NCI-H1694 (cell line): Measurements from ENCODE around the gene ABCE1.
A peak's percentile ranks its signal among the peaks of the same experiment; 100 is the strongest.

Experiments used
- DNase-seq: peaks from one replicate; lab custom pipeline; 2025; lab: John Stamatoyannopoulos, UW

ABCE1 gene

DNA sequence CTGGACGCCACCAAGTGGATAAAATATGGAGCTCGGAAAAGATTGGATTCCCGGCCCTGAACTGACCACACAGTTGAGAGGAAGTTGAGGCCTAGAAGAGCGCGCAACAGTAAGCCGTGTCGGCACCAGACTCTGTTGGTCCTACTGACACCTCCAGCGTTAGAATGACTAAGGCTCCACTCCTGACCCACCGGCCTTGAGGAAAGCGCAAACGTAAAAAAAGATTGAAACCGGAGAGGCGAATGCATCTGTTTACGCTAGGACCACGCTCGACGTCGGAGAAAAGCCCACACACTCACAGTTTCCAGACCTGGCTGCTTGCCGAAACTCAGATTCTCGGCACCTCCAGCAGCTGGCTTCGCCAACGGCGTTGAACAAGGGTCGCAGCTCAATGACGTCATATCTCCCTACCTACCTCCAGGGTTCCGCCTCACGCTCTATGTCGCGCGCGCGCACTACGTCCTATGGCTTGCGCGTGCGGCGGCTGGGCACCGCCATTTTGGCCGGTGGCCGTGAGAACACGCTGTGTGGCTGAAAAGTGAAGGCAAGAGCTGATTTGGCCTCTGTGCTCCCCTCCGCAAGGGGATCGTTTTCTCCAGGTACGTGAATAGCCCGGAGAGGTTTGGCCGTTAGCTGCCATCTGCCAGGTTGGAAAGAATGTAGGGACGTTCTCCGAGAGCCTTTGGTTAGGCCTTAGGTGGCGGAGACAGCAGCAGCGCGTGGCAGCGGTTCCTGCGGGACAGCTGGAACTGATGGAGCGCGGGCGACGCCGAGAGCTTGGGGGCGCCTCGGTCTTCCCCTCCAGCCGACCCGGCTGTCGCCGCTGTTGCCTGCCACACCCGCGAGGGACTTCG lies at the start of gene ABCE1, which contains the start of gene ANAPC10:
Gene ABCE1, plus strand, starts transcription at position 491 of the 854 bp plus-strand sequence. CDS start 6,102 bp downstream, outside the sequence.
Gene ANAPC10, minus strand, starts transcription at position 376 of the 854 bp plus-strand sequence. CDS start 2,097 bp downstream, outside the sequence.
- peak; percentile 95 for DNase-seq

DNA sequence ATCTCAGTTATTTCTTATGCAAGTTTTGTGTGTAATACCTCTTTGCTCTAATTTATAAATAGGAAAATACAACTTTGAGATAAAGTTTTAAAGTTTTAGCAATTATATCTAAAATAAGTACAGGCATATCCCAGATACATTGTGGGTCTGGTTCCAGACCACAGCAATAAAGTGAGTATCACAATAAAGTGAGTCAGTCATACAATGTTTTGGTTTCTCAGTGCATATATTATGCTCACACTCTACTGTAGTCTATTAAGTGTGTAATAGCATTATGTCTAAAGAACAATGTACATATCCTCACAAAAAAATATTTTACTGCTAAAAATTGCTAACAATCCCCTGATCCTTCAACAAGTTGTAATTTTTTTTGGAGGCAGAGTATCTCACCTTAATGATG lies 49.3 kb upstream of the ABCE1 start:
- no peak for DNase-seq

DNA sequence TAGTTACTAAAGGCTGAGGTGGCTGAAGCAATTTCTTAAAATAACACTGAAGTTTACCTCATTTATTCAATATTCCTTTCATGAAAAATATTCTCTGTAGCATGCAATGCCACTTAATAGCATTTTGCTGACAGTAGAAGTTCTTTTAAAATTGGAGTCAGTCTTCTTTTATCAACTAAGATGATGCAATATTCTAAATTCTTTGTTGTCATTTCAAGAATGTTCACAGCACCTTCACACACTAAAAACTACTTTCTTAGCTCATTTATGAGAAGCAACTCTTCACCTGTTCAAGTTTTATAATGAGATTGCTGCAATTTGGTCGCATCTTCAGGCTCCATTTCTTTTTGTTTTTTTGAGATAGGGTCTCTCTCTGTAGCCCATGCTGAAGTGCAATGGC lies 48.9 kb upstream of the ABCE1 start:
- no peak for DNase-seq

DNA sequence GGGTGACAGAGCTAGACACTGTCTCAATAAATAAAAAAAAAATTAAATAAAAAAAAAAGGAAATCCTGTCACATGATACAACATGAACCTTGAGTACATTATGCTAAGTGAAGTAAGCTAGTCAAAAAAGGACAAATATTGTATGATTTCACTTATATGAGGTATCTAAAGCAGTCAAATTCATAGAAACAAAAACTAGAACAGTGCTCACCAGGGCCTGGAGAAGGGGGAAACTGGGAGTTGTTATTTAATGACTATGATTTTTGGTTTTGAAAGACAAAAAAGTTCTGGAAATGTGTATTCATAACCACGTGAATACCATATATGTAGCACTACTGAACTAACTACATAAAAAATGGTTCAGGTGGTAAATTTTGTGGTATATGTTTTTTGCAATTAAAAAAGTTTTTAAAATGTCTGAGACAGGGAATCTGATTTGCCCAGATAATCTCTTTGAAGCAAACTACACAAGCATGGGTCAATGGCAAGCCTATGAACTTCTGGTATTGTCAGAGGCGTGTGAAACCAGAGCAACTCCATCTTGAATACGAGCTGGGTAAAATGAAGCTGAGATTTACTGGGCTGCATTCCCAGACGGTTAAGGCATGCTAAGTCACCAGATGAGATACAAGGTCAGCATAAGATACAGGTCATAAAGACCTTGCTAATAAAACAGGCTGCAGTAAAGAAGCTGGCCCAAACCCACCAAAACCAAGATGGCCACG lies 42.4 kb upstream of the ABCE1 start:
- no peak for DNase-seq

DNA sequence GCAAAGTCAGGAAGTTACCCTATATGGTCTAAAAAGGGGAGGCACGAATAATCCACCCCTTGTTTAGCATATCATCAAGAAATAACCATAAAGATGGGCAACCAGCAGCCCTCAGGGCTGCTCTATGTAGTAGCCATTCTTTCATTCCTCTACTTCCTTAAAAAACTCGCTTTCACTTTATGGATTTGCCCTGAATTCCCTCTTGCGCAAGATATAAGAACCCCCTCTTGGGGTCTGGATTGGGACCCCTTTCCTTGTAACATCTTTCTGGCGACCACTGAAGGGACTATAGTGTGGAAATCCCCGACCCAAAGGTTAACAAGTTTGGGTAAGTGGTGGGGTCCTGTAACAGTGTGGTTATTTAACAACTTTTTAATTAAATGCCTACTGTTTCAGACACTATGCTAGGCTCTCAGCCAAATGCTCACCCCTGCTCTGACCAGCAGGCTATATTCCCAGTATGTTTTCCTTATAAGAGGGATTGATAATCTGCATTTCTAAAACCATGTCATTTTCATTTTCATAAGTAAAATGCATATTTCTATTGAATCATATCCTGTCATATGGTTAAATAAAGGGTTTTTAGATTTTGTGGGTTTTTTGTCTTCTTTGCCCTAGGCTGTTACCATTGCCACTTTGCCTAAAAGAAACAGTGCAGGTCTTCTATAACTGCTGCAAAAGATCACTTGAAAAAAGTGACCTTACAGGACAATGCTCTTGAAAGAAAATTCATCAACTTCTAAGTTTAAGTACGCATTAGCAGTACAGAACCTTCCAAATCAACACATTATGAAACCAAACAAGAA lies 41.6 kb upstream of the ABCE1 start:
- DNase-seq = no peak

DNA sequence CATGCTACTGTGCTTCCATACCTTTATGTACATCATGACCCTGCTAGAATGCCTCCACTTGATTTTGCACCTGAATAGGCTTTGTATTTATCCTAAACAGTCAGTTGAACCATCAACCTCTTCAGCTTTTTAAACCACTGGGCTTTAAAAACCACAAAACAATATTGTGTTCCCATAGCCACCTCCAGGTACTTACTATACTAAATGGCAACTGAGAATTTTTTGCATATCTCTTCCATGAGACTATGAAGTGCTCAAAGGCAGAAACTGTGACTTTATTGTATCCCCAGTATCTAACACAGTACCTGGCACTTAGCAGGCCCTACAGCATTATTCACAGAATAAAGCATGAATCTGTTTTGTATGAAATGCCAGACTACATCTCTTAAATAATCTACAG lies 39.9 kb upstream of the ABCE1 start:
- DNase-seq = no peak

DNA sequence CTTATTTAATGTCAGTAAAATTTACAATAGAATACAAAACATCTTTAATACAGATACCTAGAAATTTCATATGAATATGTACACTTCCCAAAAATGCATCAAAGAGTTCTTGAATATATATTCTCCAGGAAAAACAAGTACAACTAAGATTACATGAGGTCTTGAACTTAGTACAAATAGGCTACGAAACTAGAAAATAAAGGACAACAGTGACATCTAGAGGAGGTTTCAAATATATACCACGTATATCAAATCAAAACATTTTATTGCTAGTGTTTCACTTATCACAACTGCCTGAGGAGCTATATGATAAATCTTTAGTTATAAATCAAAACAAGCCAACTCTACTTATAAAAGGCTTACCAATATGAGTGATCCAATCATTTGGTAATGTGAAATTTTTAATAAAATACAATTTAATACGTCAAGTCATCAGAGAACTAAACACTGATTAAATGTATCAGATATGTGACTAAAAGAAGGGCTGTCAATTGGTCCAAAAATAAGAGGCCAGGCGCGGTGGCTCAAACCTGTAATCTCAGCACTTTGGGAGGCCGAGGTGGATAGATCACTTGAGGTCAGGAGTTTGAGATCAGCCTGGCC lies 36.7 kb upstream of the ABCE1 start:
- peak; percentile 8 for DNase-seq

DNA sequence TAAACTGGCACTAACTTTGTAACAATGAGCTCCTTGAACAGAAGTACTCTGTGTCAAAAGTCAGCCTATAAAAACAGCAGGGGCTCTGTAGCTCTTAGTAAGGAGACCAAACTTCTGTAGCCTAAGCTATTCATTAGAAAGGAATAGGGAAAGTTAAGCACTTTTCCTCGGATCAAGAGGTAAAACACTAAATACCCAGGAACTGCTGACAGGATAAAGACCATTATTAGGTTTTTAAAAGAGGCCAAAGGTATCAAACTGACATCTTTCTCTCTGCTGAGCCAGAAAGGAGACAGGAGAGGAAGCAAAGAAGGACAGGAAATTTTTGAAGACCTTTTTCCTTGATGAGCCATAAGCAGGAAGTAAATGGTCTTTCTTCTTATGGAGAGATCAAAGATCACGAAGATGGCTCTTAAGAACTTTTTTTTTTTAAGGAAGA lies 32.0 kb upstream of the ABCE1 start:
- DNase-seq = no peak

DNA sequence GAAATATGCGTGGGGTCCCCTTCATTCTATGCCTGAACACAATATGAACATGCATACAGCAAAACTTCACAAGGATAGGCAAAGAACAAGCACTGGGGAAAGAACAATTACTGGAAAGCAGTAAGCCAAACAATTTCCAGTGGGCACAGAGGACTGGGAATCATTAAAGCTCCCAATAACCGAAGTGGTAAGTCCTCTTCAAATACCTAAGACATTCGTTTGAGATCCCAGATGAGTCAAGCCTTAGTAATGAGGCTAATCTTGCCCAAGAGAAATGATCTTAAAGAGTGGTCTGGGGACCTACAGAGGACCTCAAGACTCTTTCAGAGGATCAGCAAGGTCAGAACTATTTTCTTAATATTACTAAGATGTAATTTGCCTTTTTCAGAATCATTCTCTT lies 28.8 kb upstream of the ABCE1 start:
- DNase-seq = no peak

DNA sequence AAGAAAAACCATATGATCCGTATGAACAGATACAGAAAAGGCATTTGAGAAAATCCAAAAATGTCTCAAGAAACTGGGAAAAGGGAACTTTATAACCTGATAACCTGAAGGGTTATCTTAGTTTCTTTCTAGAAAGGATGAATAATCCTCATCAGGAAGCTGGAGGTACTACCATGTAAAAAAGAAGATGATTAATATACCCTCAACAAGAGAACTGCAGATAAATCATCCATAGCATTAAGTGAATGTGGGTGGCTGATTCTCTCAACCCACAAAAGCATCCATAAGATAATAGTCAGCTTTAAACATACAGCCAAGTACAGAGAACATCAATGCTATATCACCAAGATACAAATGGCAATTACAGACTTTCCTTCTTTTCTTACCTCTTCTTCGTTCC lies 26.6 kb upstream of the ABCE1 start:
- no peak for DNase-seq

DNA sequence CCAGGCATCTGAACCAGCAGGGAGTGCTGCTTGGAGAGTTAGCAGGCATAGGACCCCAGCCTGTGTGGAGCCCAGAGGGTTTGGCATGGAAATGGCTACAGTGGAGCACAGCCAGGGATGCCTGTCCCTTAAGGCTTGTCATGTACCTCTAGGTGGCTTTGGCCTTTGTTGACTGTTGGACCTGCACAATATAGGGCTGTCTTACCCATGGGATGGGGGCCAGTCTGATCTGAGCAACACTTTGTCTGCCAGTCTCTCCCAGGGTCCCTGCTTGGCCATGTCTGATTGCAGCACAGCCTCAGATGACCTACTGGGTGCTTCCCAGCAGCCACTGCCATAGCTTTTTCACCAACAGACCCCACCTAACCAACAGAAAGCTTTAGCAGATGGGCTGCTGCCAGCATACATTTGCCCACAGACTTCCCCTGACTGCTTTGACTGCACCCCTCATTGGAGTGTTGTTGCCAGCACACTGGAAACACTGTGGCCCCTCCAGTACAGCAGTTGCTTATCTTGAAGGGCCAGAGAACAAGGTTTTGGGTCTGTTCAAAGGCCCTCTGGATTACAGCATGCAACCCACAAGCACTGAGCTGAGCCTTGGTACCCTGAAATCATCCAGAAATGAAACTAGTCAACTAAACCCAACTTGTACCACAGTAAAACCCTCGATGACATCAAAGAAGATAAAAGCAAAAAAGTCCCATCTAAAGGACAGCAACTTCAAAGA lies 22.2 kb upstream of the ABCE1 start:
- DNase-seq = no peak

DNA sequence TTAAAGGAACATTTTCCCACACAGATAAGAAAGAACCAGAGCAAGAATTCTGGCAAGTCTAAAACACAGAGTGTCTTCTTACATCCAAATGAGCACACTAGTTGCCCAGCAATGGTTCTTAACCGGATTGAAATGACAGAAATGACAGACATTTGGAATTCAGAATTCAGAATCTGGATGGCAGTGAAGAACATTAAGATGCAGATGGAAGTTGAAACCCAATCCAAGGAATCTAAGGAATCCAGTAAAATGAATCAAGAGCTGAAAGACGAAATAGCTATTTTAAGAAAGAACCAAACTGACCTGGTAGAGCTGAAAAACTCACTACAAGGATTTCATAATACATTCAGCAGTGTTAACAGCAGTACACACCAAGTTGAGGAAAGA lies 21.6 kb upstream of the ABCE1 start:
- no peak for DNase-seq

DNA sequence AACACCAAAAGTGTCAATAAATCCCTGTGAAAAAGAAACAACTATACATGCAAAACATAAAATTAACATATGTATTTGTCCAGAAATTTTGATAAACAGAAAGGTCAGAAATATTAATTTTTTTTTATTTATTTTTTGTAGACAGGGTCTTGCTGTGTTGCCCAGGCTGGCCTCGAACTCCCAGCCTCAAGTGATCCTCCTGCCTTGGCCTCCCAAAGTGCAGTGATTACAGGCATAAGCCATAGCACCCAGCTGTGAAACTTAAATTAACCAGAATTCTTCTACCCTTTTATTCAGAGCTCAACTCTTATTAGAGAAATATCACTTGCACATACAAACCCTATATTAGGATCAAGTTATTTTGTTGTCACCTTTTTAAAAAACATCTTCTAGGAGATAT lies 16.4 kb upstream of the ABCE1 start:
- no peak for DNase-seq

DNA sequence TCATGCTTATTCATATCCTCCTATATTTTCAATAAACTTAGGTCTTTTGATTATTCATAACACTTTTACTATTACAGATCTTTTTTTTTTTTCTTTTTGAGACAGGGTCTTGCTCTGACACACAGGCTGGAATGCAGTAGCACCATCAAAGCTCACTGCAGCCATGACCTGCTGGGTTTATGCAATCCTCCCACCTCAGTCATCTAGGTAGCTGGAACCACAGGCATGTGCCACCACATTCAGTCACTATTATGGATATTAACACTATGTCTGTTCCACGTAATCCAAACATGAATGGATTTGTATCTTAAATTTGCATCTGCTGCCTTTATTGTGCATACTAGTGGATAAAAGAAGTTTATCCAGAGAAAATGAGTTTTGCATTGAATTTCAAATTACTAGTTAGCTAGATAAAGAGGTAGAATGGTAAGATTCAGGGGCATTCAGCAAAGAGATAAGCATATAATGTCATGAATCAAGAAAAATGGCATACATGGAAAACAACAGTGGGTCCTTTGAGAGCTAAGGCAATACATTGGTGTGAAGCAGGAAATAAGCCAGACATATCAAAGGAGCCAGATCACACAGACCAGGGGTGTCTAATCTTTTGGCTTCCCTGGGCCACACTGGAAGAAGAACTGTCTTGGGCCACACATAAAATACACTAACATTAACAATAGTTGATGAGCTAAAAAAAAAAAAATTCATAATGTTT lies 14.1 kb upstream of the ABCE1 start:
- DNase-seq = no peak

DNA sequence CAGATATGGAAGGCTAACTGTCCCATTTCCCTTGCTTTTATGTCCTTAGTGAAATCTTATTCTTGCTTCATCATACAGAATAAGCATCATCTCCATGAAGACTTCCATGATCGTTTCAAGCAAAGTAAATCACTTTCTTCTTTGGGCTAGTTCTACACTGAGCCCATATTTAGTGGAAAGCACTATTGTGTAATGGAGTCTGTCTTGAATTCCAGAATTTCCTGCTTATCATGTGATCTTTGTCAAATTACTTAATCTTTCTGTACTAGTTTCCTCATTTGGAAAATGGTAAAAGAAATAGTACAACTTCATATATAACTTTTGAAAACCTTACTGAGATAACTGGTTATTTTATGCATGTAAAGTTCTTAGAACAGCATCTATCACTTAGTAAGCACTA lies 7.7 kb upstream of the ABCE1 start:
- DNase-seq = no peak

DNA sequence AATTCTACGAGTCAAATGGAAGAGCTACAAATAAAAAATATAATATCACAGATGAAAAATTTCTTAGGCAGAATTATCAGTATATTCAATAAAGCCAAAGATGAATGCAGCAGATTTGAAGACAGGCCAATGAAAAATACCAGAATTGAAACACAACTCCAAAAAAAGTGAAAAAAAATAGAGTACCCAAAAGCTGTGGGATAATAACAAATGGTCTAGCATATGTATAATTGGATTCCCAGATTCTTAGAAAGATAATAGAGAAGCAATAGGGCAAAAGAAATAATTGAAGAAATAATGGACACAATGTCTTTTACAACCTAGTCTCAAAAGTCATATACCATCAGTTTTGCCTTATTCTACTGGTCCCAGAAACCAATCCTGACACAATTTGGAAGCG lies 4.5 kb upstream of the ABCE1 start:
- no peak for DNase-seq

DNA sequence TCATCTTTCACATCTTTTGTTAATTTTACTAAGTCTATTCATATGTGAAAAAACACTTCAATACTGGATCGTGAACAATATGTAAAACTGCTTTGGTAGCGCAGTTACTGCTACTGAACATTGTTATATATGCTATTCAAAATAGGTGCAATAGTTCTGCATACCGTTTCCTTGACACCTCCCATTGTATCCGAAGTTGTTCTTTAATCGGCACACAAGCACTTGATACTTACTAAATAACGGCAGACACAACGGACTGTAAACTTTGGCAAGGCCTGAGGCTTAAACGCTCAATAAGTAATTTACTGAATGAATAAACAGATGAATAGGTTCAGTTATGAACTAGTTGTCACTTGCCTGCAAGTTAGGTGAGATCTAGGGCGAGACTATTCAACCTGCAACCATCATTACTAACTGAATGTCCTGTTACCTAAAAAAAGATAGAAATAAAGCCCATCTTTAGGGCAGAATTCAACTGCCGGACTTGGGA lies 735 bp upstream of the ABCE1 start:
- DNase-seq = no peak

DNA sequence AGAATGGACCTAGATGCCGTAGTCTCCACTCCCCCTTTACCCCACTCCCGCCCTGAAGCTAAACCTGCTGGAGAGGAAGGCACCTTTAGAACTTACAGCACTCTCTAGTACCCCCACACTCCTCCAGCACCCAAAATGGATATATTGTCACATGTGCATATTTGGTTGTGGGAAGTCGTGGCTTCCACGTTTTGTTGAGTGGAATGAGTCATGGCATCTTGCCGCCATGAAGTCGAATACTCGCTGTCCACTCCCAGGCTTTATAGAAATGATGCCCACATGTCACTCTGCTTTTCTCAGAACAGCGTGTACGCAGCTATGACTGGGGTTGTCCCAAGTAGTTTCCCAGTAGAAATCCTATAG lies 545 bp downstream of the ABCE1 start:
- no peak for DNase-seq

DNA sequence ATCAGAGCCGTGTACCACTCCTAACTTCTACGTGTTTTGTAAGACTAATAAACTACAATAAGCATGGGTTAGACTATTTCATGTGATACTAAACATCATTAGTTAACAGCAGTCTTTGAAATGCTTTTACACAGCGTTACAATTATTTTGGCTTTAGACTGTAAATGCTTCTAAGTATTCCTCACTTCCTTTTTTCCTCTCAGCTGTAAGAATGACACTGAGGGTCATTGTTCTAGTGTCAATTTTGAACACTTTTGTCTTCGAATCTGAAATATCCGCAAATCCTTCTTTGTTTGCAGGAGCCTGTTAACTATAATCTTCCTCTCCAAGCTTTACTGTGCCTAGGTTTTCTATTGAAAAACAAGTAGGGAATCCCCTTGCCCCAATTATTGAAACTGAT lies 1.5 kb downstream of the ABCE1 start:
- DNase-seq = no peak

DNA sequence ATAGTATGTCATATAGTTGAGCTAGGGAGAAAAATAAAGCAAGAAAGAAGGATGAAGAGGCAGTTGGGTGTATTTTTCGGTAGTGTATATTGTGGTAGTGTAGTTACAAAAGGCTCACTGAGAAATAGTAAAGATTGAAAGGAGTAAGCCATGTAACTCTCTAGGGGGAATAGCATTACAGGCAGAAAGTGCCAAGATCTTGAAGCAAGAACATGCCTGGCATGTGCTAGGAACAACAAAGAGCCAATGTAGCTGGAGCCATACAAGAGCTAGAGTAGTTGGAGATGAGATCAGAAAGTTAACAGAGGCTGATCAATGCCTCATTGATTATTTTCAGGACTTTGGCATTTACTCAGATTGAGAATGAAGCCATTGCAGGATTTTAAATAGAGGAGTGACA lies 3.0 kb downstream of the ABCE1 start:
- no peak for DNase-seq

DNA sequence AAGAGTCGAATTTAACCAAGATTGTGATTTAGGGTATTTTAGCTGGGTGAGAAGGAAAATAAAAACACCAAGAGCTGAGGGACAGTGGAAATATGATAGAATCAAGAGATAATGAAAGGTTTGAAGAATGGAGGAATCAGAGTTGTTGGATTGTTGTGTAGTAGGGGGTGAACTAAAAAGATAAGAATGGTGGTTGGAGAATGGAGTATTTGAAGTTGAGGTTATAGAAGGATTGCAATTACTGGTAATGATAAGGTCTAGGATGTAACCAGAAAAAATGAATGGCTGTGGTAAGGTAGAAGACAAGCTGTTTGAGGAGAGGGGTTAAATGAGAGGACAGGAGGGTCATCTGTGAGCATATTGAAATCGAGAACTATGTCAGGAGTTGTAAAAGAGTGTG lies 4.5 kb downstream of the ABCE1 start:
- no peak for DNase-seq
